BLaER1 treated with 17β-estradiol and CSF1 and Interleukin-3, amounts not matched to agents 10 nM and 100 nM (cell line): ENCODE measurements around the gene JMY.

Experiments used
- H3K27ac ChIP-seq, 11 experiments: shearing (Covaris generic); formaldehyde crosslinking; 2 replicates each; pipeline ENCODE4 v1.8.1; 2022
- H3K27me3 ChIP-seq, 11 experiments: shearing (Covaris generic); formaldehyde crosslinking; 2 replicates each; pipeline ENCODE4 v1.8.1; 2022
- H3K36me3 ChIP-seq, 11 experiments: shearing (Covaris generic); formaldehyde crosslinking; 2 replicates each; pipeline ENCODE4 v1.8.1; 2022
- H3K4me1 ChIP-seq, 10 experiments: shearing (Covaris generic); formaldehyde crosslinking; 2 replicates each; pipeline ENCODE4 v1.8.1; 2022
- H3K4me2 ChIP-seq, 11 experiments: shearing (Covaris generic); formaldehyde crosslinking; 2 replicates each; pipeline ENCODE4 v1.8.1; 2022
- H3K4me3 ChIP-seq, 10 experiments: shearing (Covaris generic); formaldehyde crosslinking; 2 replicates each; pipeline ENCODE4 v1.8.1; 2022
- H3K9ac ChIP-seq, 11 experiments: shearing (Covaris generic); formaldehyde crosslinking; 2 replicates each; pipeline ENCODE4 v1.8.1; 2022
- H3K9me3 ChIP-seq, 11 experiments: shearing (Covaris generic); formaldehyde crosslinking; replicated peaks in 1 of 11; 2 replicates each; pipeline ENCODE4 v1.8.1; 2022
- H4K20me1 ChIP-seq, 11 experiments: shearing (Covaris generic); formaldehyde crosslinking; 2 replicates each; pipeline ENCODE4 v1.8.1; 2022
- Cebpa-rat ChIP-seq, 11 experiments: shearing (Covaris generic); IDR thresholded peaks; 2 replicates each; pipeline ENCODE4 v1.8.1; 2022

The JMY gene

DNA sequence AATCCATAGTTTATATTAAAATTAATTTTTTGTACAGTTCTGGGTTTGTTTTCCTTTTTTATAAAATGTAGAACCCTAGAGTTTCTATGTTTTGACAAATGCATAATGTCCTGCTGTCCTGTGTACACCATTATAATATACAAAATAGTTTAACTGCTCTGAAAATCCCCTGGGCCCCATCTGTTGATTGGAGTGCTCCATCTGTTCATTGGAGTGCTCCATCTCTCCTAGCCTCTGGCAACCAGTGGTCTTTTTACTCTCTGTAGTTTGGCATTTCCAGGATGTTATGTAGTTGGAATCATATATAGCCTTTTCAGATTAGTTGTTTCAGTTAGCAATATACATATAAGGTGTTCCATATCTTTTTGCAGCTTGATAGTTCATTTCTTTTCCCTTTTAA lies 31.2 kb downstream of the JMY start:
- Histone ChIP-seq H3K27me3 (no peaks in the 10 kb centered on the region), H3K27ac (no peak overlapping the region), H3K9ac (no peak overlapping the region), H3K36me3 (no peaks in the 10 kb centered on the region; a peak in 1 of 22 replicates), H3K4me3 (no peak overlapping the region), H3K9me3 (peaks cover 0 to 14% (median 8%) of the 10 kb centered on the region in 11 experiments; a peak in 15 of 22 replicates), H3K4me2 (no peak overlapping the region), H3K4me1 (peaks cover 0 to 11% (median 0%) of the 10 kb centered on the region in 10 experiments; a peak in 3 of 20 replicates), H4K20me1 (peaks cover 0 to 29% (median 0%) of the 10 kb centered on the region in 11 experiments; a peak in 7 of 22 replicates)
- no peak for TF ChIP-seq Cebpa-rat (IDR thresholded peaks at IDR 0.05)

- Histone ChIP-seq H3K9ac (no peak overlapping the region), H3K9me3 (peaks cover 5 to 39% (median 32%) of the 10 kb centered on the region in 11 experiments; a peak in 21 of 22 replicates), H3K4me1 (no peaks in the 10 kb centered on the region), H3K4me2 (no peak overlapping the region), H4K20me1 (peaks cover 0 to 12% (median 0%) of the 10 kb centered on the region in 11 experiments; a peak in 5 of 22 replicates), H3K27ac (no peak overlapping the region), H3K36me3 (no peaks in the 10 kb centered on the region; a peak in 1 of 22 replicates), H3K4me3 (no peak overlapping the region), H3K27me3 (no peaks in the 10 kb centered on the region)
- no peak for TF ChIP-seq Cebpa-rat (IDR thresholded peaks at IDR 0.05)
Observed at GRCh38 chr5:79269733-79270166, 33.8 kb downstream of the JMY start.

GRCh38 chr5:79273341-79273740 lies 37.4 kb downstream of the JMY start:
- Histone ChIP-seq H3K9me3 (peaks cover 5 to 44% (median 38%) of the 10 kb centered on the region in 11 experiments; a peak in 21 of 22 replicates), H3K4me3 (no peak overlapping the region), H3K27me3 (no peaks in the 10 kb centered on the region), H3K36me3 (peaks cover 0 to 12% (median 4%) of the 10 kb centered on the region in 11 experiments; a peak in 8 of 22 replicates), H3K9ac (no peak overlapping the region), H3K27ac (no peak overlapping the region), H3K4me2 (no peak overlapping the region), H3K4me1 (peaks cover 6 to 14% (median 11%) of the 10 kb centered on the region in 10 experiments; a peak in 17 of 20 replicates), H4K20me1 (peaks cover 0 to 10% (median 0%) of the 10 kb centered on the region in 11 experiments; a peak in 4 of 22 replicates)
- TF ChIP-seq Cebpa-rat (IDR thresholded peaks at IDR 0.05) = no peak

DNA sequence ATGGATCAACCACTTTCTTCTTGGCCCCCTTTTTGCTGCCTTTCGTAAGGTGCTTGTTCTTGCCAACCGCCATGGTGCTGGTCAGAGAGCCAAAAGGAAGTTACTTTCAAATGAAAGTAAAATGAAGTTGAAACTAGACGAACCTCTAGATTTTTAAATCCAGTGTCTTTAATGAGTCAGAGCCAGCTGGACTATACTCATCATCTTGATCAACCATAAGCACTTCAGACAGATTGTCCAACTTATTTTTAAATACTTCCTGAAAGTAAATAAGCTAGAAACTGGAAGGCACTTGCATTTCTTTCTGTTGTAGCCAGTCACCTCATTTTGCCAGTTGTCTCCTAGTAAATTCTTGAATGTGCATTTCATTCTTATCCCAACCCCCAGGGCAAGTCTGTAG lies 48.9 kb downstream of the JMY start:
- Histone ChIP-seq H3K27ac (no peak overlapping the region), H3K36me3 (peaks cover 0 to 42% (median 12%) of the 10 kb centered on the region in 11 experiments; a peak in 14 of 22 replicates), H3K9ac (no peak overlapping the region), H3K4me2 (peak overlapping the region in 1 of 11 experiments; percentile 0; a peak in 1 of 22 replicates), H3K9me3 (no peaks in the 10 kb centered on the region), H3K27me3 (no peaks in the 10 kb centered on the region), H4K20me1 (peaks cover 0 to 6% (median 0%) of the 10 kb centered on the region in 11 experiments; a peak in 2 of 22 replicates), H3K4me1 (peaks cover 0 to 7% (median 0%) of the 10 kb centered on the region in 10 experiments; a peak in 2 of 20 replicates), H3K4me3 (no peak overlapping the region)
- TF ChIP-seq Cebpa-rat (IDR thresholded peaks at IDR 0.05) = no peak

DNA sequence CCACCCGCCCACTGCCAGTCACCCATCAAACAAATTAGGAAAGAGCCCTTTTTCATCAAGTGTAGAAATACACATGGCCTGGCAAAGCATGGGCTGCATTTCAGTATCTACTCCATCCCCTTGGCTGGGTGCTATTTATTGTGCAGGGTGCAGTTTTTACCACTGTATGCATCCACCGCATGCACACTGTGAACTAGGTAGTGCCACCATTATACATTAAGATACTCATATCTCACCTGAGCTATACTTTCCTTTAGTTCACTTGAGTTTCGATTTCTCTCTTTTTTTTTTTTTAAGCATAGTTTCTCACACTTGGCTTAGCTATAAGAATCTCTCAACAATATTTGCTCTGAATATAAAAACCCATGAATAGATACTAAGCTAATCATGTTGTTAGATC lies 49.4 kb downstream of the JMY start:
- no peak for TF ChIP-seq Cebpa-rat (IDR thresholded peaks at IDR 0.05)
- Histone ChIP-seq H3K27me3 (no peaks in the 10 kb centered on the region), H3K4me3 (no peak overlapping the region), H3K9me3 (no peaks in the 10 kb centered on the region), H3K36me3 (peaks cover 0 to 40% (median 8%) of the 10 kb centered on the region in 11 experiments; a peak in 12 of 22 replicates), H3K4me2 (peak overlapping the region in 1 of 11 experiments; percentile 0; a peak in 1 of 22 replicates), H3K27ac (no peak overlapping the region), H4K20me1 (peaks cover 0 to 6% (median 0%) of the 10 kb centered on the region in 11 experiments; a peak in 1 of 22 replicates), H3K4me1 (peaks cover 0 to 7% (median 0%) of the 10 kb centered on the region in 10 experiments; a peak in 2 of 20 replicates), H3K9ac (no peak overlapping the region)

GRCh38 chr5:79285833-79286232 lies 49.9 kb downstream of the JMY start:
- Histone ChIP-seq H3K4me2 (no peak overlapping the region), H3K4me3 (no peak overlapping the region), H3K9me3 (no peaks in the 10 kb centered on the region), H3K27me3 (no peaks in the 10 kb centered on the region), H3K36me3 (peaks cover 0 to 43% (median 10%) of the 10 kb centered on the region in 11 experiments; a peak in 15 of 22 replicates), H3K27ac (no peak overlapping the region), H3K9ac (no peak overlapping the region), H3K4me1 (peaks cover 0 to 7% (median 0%) of the 10 kb centered on the region in 10 experiments; a peak in 2 of 20 replicates), H4K20me1 (peaks cover 0 to 6% (median 0%) of the 10 kb centered on the region in 11 experiments; a peak in 1 of 22 replicates)
- no peak for TF ChIP-seq Cebpa-rat (IDR thresholded peaks at IDR 0.05)

- Histone ChIP-seq H3K27me3 (no peaks in the 10 kb centered on the region), H3K27ac (no peak overlapping the region), H3K9ac (no peak overlapping the region), H3K9me3 (no peaks in the 10 kb centered on the region), H3K4me2 (no peak overlapping the region), H4K20me1 (peaks cover 0 to 6% (median 0%) of the 10 kb centered on the region in 11 experiments; a peak in 1 of 22 replicates), H3K36me3 (peaks cover 7 to 49% (median 18%) of the 10 kb centered on the region in 11 experiments; a peak in 18 of 22 replicates), H3K4me1 (peaks cover 0 to 7% (median 0%) of the 10 kb centered on the region in 10 experiments; a peak in 2 of 20 replicates), H3K4me3 (no peak overlapping the region)
- no peak for TF ChIP-seq Cebpa-rat (IDR thresholded peaks at IDR 0.05)
Observed at GRCh38 chr5:79287380-79287779, 51.4 kb downstream of the JMY start.

GRCh38 chr5:79287907-79288306 lies 52.0 kb downstream of the JMY start:
- peaks cover 0 to 7% (median 0%) of the 10 kb centered on the region in 10 experiments; a peak in 2 of 20 replicates for H3K4me1 ChIP-seq
- no peak overlapping the region for H3K9ac ChIP-seq
- H3K36me3 ChIP-seq = peaks cover 7 to 53% (median 19%) of the 10 kb centered on the region in 11 experiments; a peak in 18 of 22 replicates
- no peaks in the 10 kb centered on the region for H3K27me3 ChIP-seq
- H3K27ac ChIP-seq = no peak overlapping the region
- H3K4me2 ChIP-seq = no peak overlapping the region
- H3K4me3 ChIP-seq = no peak overlapping the region
- TF ChIP-seq Cebpa-rat (IDR thresholded peaks at IDR 0.05) = no peak
- H3K9me3 ChIP-seq = no peaks in the 10 kb centered on the region
- H4K20me1 ChIP-seq = peaks cover 0 to 6% (median 0%) of the 10 kb centered on the region in 11 experiments; a peak in 1 of 22 replicates

DNA sequence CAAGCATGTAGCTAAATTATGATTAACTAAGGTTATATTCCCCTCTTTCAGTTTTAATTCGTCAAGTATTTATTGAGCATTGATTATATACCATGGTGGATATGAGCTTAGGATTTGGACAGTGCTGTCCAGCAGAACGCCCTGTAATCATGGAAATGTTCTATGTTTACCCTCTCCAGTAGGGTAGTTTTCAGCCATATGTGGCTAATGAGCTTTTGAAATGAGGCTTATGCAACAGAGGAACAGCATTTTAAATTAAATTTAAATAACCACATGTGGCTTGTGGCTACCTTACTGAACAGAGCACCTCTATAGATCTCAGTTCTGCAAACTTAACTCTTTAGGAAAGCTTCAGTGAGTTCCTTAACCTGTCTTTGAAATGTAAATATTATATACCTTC lies 59.1 kb downstream of the JMY start:
- no peak for TF ChIP-seq Cebpa-rat (IDR thresholded peaks at IDR 0.05)

More for the DNA sequence above, 59.1 kb downstream of the JMY start:
- Histone ChIP-seq H4K20me1 (no peaks in the 10 kb centered on the region), H3K4me3 (no peak overlapping the region), H3K27ac (no peak overlapping the region), H3K9me3 (no peaks in the 10 kb centered on the region), H3K27me3 (no peaks in the 10 kb centered on the region), H3K9ac (no peak overlapping the region), H3K4me1 (peaks cover 0 to 14% (median 6%) of the 10 kb centered on the region in 10 experiments; a peak in 6 of 20 replicates), H3K4me2 (no peak overlapping the region), H3K36me3 (peaks cover 8 to 47% (median 26%) of the 10 kb centered on the region in 11 experiments; a peak in 21 of 22 replicates)
